ENCODE results near the gene PEMT. TPM values are rescaled to one million over a fixed set of nuclear protein-coding genes. Genes with fewer than 3 reads are reported as not detected.

PEMT gene
- total RNA-seq, 2 donors from 2014 or later, result 38.3 to 52.7 TPM

GRCh38 chr17:17504341-17505140 lies 87.0 kb downstream of the PEMT start:
- no peak overlapping the region for H3K27ac ChIP-seq (ENCODE audit: low read depth, low read length)

GRCh38 chr17:17503566-17504130 lies 87.9 kb downstream of the PEMT start:
- H3K9ac ChIP-seq (ENCODE audit: extremely low read depth, low read length, poor library complexity, severe bottlenecking), result no peak overlapping the region
- no peak for TF ChIP-seq CTCF (conservative IDR thresholded peaks at IDR 0.05)
- no peak overlapping the region for H3K4me3 Mint-ChIP-seq
- H3K9me3 ChIP-seq (ENCODE audit: control insufficient read depth, low read length), result no peaks in the 10 kb centered on the region
- H3K4me1 ChIP-seq (ENCODE audit: control insufficient read depth, insufficient read depth, low read length), result no peaks in the 10 kb centered on the region
- no peak overlapping the region for H3K27ac ChIP-seq (ENCODE audit: low read depth, low read length)
- 81 to 88% methylated on average over 6 to 7 of the region's 7 CpGs for WGBS, 2 experiments (ENCODE audit: insufficient coverage in 1 of 2, insufficient read length in 1 of 2)
- H3K27ac Mint-ChIP-seq, result no peak overlapping the region
- H3K27me3 ChIP-seq (ENCODE audit: control insufficient read depth, insufficient read depth, low read length, poor library complexity, severe bottlenecking), result no peaks in the 10 kb centered on the region
- H3K4me1 Mint-ChIP-seq, result no peaks in the 10 kb centered on the region
- H3K9me3 Mint-ChIP-seq, result no peaks in the 10 kb centered on the region
- no peak overlapping the region for H3K4me3 ChIP-seq (ENCODE audit: low read length)
- H3K36me3 ChIP-seq (ENCODE audit: control insufficient read depth, insufficient read depth, low read length), result no peaks in the 10 kb centered on the region
- H3K27me3 Mint-ChIP-seq (ENCODE audit: insufficient read depth), result peaks cover 4% of the 10 kb centered on the region
- DNase-seq, result no peak
- H3K36me3 Mint-ChIP-seq (ENCODE audit: low read depth), result no peaks in the 10 kb centered on the region

More at GRCh38 chr17:17504341-17505140, 87.0 kb downstream of the PEMT start:
- Mint-ChIP-seq H3K9me3 (no peaks in the 10 kb centered on the region), H3K27ac (no peak overlapping the region), H3K27me3 (ENCODE audit: insufficient read depth) (no peaks in the 10 kb centered on the region), H3K4me1 (no peaks in the 10 kb centered on the region), H3K4me3 (no peak overlapping the region), H3K36me3 (ENCODE audit: low read depth) (no peaks in the 10 kb centered on the region)
- Histone ChIP-seq H3K27me3 (ENCODE audit: control insufficient read depth, insufficient read depth, low read length, poor library complexity, severe bottlenecking) (no peaks in the 10 kb centered on the region), H3K4me3 (ENCODE audit: low read length) (no peak overlapping the region), H3K9ac (ENCODE audit: extremely low read depth, low read length, poor library complexity, severe bottlenecking) (no peak overlapping the region), H3K9me3 (ENCODE audit: control insufficient read depth, low read length) (no peaks in the 10 kb centered on the region), H3K36me3 (ENCODE audit: control insufficient read depth, insufficient read depth, low read length) (no peaks in the 10 kb centered on the region), H3K4me1 (ENCODE audit: control insufficient read depth, insufficient read depth, low read length) (no peaks in the 10 kb centered on the region)
- no peak for DNase-seq
- WGBS, 2 experiments (ENCODE audit: insufficient coverage in 1 of 2, insufficient read length in 1 of 2), result 81 to 85% methylated on average over 15 to 20 of the region's 20 CpGs
- TF ChIP-seq CTCF (conservative IDR thresholded peaks at IDR 0.05), result no peak

GRCh38 chr17:17502741-17503565 lies 88.6 kb downstream of the PEMT start:
- 91 to 96% methylated on average over 10 to 21 of the region's 21 CpGs for WGBS, 2 experiments (ENCODE audit: insufficient coverage in 1 of 2, insufficient read length in 1 of 2)
- Histone ChIP-seq H3K4me1 (ENCODE audit: control insufficient read depth, insufficient read depth, low read length) (no peaks in the 10 kb centered on the region), H3K36me3 (ENCODE audit: control insufficient read depth, insufficient read depth, low read length) (no peaks in the 10 kb centered on the region), H3K27me3 (ENCODE audit: control insufficient read depth, insufficient read depth, low read length, poor library complexity, severe bottlenecking) (no peaks in the 10 kb centered on the region), H3K4me3 (ENCODE audit: low read length) (no peak overlapping the region), H3K9me3 (ENCODE audit: control insufficient read depth, low read length) (no peaks in the 10 kb centered on the region), H3K9ac (ENCODE audit: extremely low read depth, low read length, poor library complexity, severe bottlenecking) (no peak overlapping the region), H3K27ac (ENCODE audit: low read depth, low read length) (no peak overlapping the region)
- no peaks in the 10 kb centered on the region for H3K36me3 Mint-ChIP-seq (ENCODE audit: low read depth)
- no peak overlapping the region for H3K4me3 Mint-ChIP-seq
- no peak for TF ChIP-seq CTCF (conservative IDR thresholded peaks at IDR 0.05)
- no peak overlapping the region for H3K27ac Mint-ChIP-seq
- H3K9me3 Mint-ChIP-seq, result no peaks in the 10 kb centered on the region
- no peaks in the 10 kb centered on the region for H3K4me1 Mint-ChIP-seq
- peaks cover 5% of the 10 kb centered on the region for H3K27me3 Mint-ChIP-seq (ENCODE audit: insufficient read depth)
- no peak for DNase-seq
